ENCODE measurements around the gene CLEC19A. TPM values are rescaled to one million over a fixed set of nuclear protein-coding genes. Genes with fewer than 3 reads are reported as not detected.

CLEC19A gene
- total RNA-seq, 1 experiment from 2014 or later, result not detected

- no peak for TF ChIP-seq CTCF (IDR thresholded peaks at IDR 0.05)
- TF ChIP-seq SIN3A (IDR thresholded peaks at IDR 0.05; ENCODE audit: borderline replicate concordance, insufficient read depth, low read depth, low read length), result no peak
- no peak for TF ChIP-seq REST (IDR thresholded peaks at IDR 0.05; ENCODE audit: insufficient read depth in 1 of 2, low read depth in 2 of 2, low read length in 1 of 2)
- no peak for TF ChIP-seq POLR2AphosphoS5 (IDR thresholded peaks at IDR 0.05; ENCODE audit: low read depth, low read length)
- TF ChIP-seq TCF7L2 (IDR thresholded peaks at IDR 0.05; ENCODE audit: low read depth, low read length), result no peak
- Histone ChIP-seq H3K27ac (ENCODE audit: low read length) (no peak overlapping the region), H3K27me3 (ENCODE audit: control insufficient read depth, insufficient read depth, low read length) (peaks cover 13% of the 10 kb centered on the region; the same call in 1 of the 2 replicates), H3K9me3 (ENCODE audit: control insufficient read depth, insufficient read depth, low read depth, low read length) (no peaks in the 10 kb centered on the region; the same call in 1 of the 2 replicates), H3K4me3 (ENCODE audit: low read depth in 2 of 2, low read length in 2 of 2) (no peak overlapping the region), H3K36me3 (ENCODE audit: control insufficient read depth, insufficient read depth, low read length) (no peaks in the 10 kb centered on the region), H3K4me1 (ENCODE audit: control insufficient read depth, insufficient read depth, low read length) (no peaks in the 10 kb centered on the region)
- ChIA-PET POLR2A (no interaction called here), CTCF (no interaction called here)
- in situ Hi-C loops (cut with HindIII; ENCODE audit: low pct_unique_long_range_greater_than_20kb, low sequenced_read_pairs) (no loop called here), intact Hi-C loops (cut with micrococcal nuclease; ENCODE audit: unreplicated experiment) (no loop called here)
- ATAC-seq, result no peak
- DNase-seq (ENCODE audit: low read depth, low spot score), result no peak
- no TSS peak for BruUV-seq (replicated peaks)
These were observed 21.3 kb upstream of the CLEC19A start for GRCh38 chr16:19264123-19264673.

- DNase-seq (ENCODE audit: low read depth, low spot score) (no peak), ATAC-seq (no peak)
- in situ Hi-C loops (cut with HindIII; ENCODE audit: low pct_unique_long_range_greater_than_20kb, low sequenced_read_pairs) (no loop called here), intact Hi-C loops (cut with micrococcal nuclease; ENCODE audit: unreplicated experiment) (no loop called here)
- ChIA-PET POLR2A (interaction anchor here (0.7 kb wide), 1 partner anchor 52 kb away, joined by 3 read pairs; no protein-coding TSS in a partner anchor), CTCF (no interaction called here)
- no peak overlapping the region for H3K4me3 ChIP-seq (ENCODE audit: low read depth in 2 of 2, low read length in 2 of 2)
- no peak for TF ChIP-seq TCF7L2 (IDR thresholded peaks at IDR 0.05; ENCODE audit: low read depth, low read length)
- no peak for TF ChIP-seq SIN3A (IDR thresholded peaks at IDR 0.05; ENCODE audit: borderline replicate concordance, insufficient read depth, low read depth, low read length)
- no peak for TF ChIP-seq POLR2AphosphoS5 (IDR thresholded peaks at IDR 0.05; ENCODE audit: low read depth, low read length)
- no peak for TF ChIP-seq REST (IDR thresholded peaks at IDR 0.05; ENCODE audit: insufficient read depth in 1 of 2, low read depth in 2 of 2, low read length in 1 of 2)
- TF ChIP-seq CTCF (IDR thresholded peaks at IDR 0.05), result no peak
- no peak overlapping the region for H3K27ac ChIP-seq (ENCODE audit: low read length)
- no peaks in the 10 kb centered on the region for H3K36me3 ChIP-seq (ENCODE audit: control insufficient read depth, insufficient read depth, low read length)
- no TSS peak for BruUV-seq (replicated peaks)
- no peaks in the 10 kb centered on the region; the same call in 1 of the 2 replicates for H3K9me3 ChIP-seq (ENCODE audit: control insufficient read depth, insufficient read depth, low read depth, low read length)
- H3K4me1 ChIP-seq (ENCODE audit: control insufficient read depth, insufficient read depth, low read length), result no peaks in the 10 kb centered on the region
- peaks cover 11% of the 10 kb centered on the region; the same call in 1 of the 2 replicates for H3K27me3 ChIP-seq (ENCODE audit: control insufficient read depth, insufficient read depth, low read length)
These were observed 20.1 kb upstream of the CLEC19A start for GRCh38 chr16:19265380-19265930.

All from Panc1 (cell line).